HEK293 (cell line): Measurements from ENCODE around the gene C17orf100.
A peak's percentile ranks its signal among the peaks of the same experiment; 100 is the strongest.

Experiments
- CTCF ChIP-seq: fragments of 450-650 bp; formaldehyde crosslinking; IDR thresholded peaks from 2 replicates; pipeline ENCODE4 v1.5.1; 2016; ENCODE audit warnings: missing biosample characterization, missing genetic modification characterization
- ELK4 ChIP-seq: IDR thresholded peaks from 2 replicates; pipeline ENCODE4 v1.6.1; 2011; ENCODE audit warnings: mild to moderate bottlenecking, low read depth, low read length, borderline replicate concordance
- GLI2 ChIP-seq: fragments of 450-650 bp; formaldehyde crosslinking; IDR thresholded peaks from 2 replicates; pipeline ENCODE4; 2017; ENCODE audit warnings: missing biosample characterization, missing genetic modification characterization, low read depth, borderline replicate concordance
- HOXC10 ChIP-seq: sonication (generic); formaldehyde crosslinking; IDR thresholded peaks from 2 replicates; pipeline ENCODE4 v1.8.1; 2023; ENCODE audit warnings: mild to moderate bottlenecking, missing genetic modification reagents
- ZBTB17 ChIP-seq: fragments of 450-650 bp; formaldehyde crosslinking; IDR thresholded peaks from 2 replicates; pipeline ENCODE4 v1.5.1; 2016; ENCODE audit warnings: missing biosample characterization, missing genetic modification characterization

GRCh38 chr17:6648181-6648580 is 3.4 kb upstream of the C17orf100 start:
- TF ChIP-seq CTCF (tag by site-specific recombination) (peak; percentile 63; the same call in 1 of the 2 replicates), ELK4 (no peak), ZBTB17 (tag by site-specific recombination) (no peak), HOXC10 (CRISPR knock-in tag) (no peak), GLI2 (tag by site-specific recombination) (no peak)
